ENCODE results near the gene C6orf62.
"Not testable (repeated sequence)": the region's sequence is repeated elsewhere in the genome, so short reads cannot be mapped to it uniquely, and the experiment has no call there.

Gene C6orf62

DNA sequence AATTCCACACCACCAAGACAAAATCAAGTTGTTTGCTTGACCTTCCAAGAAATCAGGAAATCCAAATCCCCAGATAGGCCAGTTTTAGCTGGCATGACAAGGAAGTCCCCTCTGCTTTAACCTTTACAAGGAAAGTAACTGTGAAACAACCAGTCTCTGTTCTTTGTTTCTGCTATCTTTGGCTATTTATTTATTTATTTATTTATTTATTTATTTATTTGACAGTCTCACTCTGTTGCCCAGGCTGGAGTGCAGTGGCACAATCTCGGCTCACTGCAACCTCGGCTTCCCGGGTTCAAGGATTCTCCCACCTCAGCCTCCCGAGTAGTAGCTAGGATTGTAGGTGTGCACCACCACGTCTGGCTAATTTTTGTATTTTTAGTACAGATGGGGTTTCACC lies 41.3 kb upstream of the C6orf62 start:
- Histone ChIP-seq H3K9ac (ENCODE audit: insufficient read length) (no peak overlapping the region), H3K4me3 (no peak overlapping the region), H3K27ac (no peak overlapping the region), H3K9me3 (ENCODE audit: low read depth, low read length) (no peaks in the 10 kb centered on the region), H3K36me3 (ENCODE audit: insufficient read depth, low read length) (no peaks in the 10 kb centered on the region)
- no peak for DNase-seq (ENCODE audit: low read depth, low spot score)
- TF ChIP-seq FOXP2 (optimal IDR thresholded peaks at IDR 0.05; ENCODE audit: control extremely low read depth, extremely low read length, insufficient read depth) (no peak), POLR2AphosphoS5 (IDR thresholded peaks at IDR 0.05; ENCODE audit: borderline replicate concordance, low read depth, low read length) (no peak), EZH2 (IDR thresholded peaks at IDR 0.05) (no peak)

DNA sequence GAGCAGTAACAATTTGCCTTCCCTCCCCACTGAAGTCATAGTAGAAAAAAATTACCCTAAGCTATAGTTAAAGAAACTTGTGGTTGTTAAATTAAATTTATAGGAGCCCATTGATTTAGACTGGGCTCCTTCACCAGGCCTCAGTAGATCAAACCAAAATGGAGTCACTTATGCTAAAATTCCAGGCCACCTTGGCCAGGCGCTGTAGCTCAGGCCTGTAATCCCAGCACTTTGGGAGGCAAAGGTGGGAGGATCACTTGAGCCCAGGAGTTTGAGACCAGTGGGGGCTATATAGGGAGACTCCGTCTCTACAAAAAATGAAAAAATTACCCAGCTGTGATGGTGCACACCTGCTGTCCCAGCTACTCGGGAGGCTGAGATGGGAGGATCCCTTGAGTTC lies 40.8 kb upstream of the C6orf62 start:
- no peak for DNase-seq (ENCODE audit: low read depth, low spot score)
- H3K4me3 ChIP-seq: no peak overlapping the region
- H3K27ac ChIP-seq: no peak overlapping the region
- no peaks in the 10 kb centered on the region for H3K9me3 ChIP-seq (ENCODE audit: low read depth, low read length)
- no peak for TF ChIP-seq EZH2 (IDR thresholded peaks at IDR 0.05)
- TF ChIP-seq POLR2AphosphoS5 (IDR thresholded peaks at IDR 0.05; ENCODE audit: borderline replicate concordance, low read depth, low read length): no peak
- no peak for TF ChIP-seq FOXP2 (optimal IDR thresholded peaks at IDR 0.05; ENCODE audit: control extremely low read depth, extremely low read length, insufficient read depth)
- H3K36me3 ChIP-seq (ENCODE audit: insufficient read depth, low read length): no peaks in the 10 kb centered on the region
- no peak overlapping the region for H3K9ac ChIP-seq (ENCODE audit: insufficient read length)

DNA sequence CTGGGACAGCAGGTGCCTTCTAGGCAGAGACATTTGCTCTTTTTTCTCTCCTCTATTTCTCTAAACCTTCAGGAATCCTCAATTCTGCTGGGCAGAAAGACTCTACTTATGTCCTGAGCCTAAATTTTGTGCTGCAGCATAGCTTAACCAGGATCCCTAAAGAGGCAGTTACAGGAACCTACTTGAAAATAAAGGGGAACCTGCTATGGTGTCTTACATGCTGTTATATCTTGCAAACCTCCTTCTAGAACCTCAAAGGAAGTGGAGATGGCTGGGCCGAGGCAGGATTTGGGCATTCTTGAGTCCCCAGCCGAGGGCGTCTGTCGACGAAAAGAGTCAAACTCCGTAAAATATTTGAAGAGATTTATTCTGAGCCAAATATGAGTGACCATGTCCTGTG lies 38.7 kb upstream of the C6orf62 start:
- Histone ChIP-seq H3K4me3 (no peak overlapping the region), H3K36me3 (ENCODE audit: insufficient read depth, low read length) (no peaks in the 10 kb centered on the region), H3K27ac (no peak overlapping the region), H3K9me3 (ENCODE audit: low read depth, low read length) (no peaks in the 10 kb centered on the region), H3K9ac (ENCODE audit: insufficient read length) (no peak overlapping the region)
- no peak for TF ChIP-seq POLR2AphosphoS5 (IDR thresholded peaks at IDR 0.05; ENCODE audit: borderline replicate concordance, low read depth, low read length)
- TF ChIP-seq FOXP2 (optimal IDR thresholded peaks at IDR 0.05; ENCODE audit: control extremely low read depth, extremely low read length, insufficient read depth): no peak
- TF ChIP-seq EZH2 (IDR thresholded peaks at IDR 0.05): no peak
- no peak for DNase-seq (ENCODE audit: low read depth, low spot score)

DNA sequence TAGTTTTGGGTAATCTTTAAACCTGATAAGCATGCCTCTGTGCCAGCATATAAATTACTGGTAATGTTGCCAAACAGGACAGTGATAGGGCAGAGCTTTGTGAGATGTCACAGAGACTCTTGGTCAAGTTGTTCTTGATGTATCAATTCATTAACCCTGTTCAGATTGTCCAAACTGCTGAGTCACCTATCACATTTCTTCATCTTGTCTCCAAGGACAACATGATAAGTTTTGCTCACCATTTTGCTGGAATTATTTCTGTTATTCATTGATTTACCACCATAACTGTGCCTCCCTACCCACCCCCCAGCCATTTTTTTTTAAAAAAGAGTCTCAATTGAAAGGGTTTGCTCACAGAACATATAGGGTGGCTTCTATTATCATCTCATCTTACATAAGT lies 36.3 kb upstream of the C6orf62 start:
- DNase-seq (ENCODE audit: low read depth, low spot score): no peak
- Histone ChIP-seq H3K27ac (no peak overlapping the region), H3K36me3 (ENCODE audit: insufficient read depth, low read length) (no peaks in the 10 kb centered on the region), H3K9ac (ENCODE audit: insufficient read length) (no peak overlapping the region), H3K4me3 (no peak overlapping the region), H3K9me3 (ENCODE audit: low read depth, low read length) (no peaks in the 10 kb centered on the region)
- TF ChIP-seq POLR2AphosphoS5 (IDR thresholded peaks at IDR 0.05; ENCODE audit: borderline replicate concordance, low read depth, low read length) (no peak), FOXP2 (optimal IDR thresholded peaks at IDR 0.05; ENCODE audit: control extremely low read depth, extremely low read length, insufficient read depth) (no peak), EZH2 (IDR thresholded peaks at IDR 0.05) (no peak)

DNA sequence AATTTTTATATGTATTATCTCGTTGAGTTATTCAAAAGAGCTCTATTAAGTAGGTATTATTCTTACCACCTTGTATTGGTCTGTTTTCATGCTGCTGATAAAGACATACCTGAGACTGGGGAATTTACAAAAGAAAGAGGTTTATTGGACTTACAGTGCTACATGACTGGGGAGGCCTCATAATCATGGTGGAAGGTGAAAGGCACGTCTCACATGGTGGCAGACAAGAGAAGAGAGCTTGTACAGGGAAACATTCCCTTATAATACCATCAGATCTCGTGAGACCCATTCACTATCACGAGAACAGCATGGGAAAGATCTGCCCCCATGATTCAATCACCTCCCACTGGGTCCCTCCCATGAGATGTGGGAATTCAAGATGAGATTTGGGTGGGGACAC lies 35.4 kb upstream of the C6orf62 start:
- DNase-seq (ENCODE audit: low read depth, low spot score); H3K9ac ChIP-seq (ENCODE audit: insufficient read length); H3K9me3 ChIP-seq (ENCODE audit: low read depth, low read length); H3K36me3 ChIP-seq (ENCODE audit: insufficient read depth, low read length); H3K4me3 ChIP-seq; H3K27ac ChIP-seq: not testable (repeated sequence)

GRCh38 chr6:24753545-24753944 lies 34.6 kb upstream of the C6orf62 start:
- no peak overlapping the region for H3K4me3 ChIP-seq
- no peaks in the 10 kb centered on the region for H3K9me3 ChIP-seq (ENCODE audit: low read depth, low read length)
- no peak overlapping the region for H3K27ac ChIP-seq
- DNase-seq (ENCODE audit: low read depth, low spot score): no peak
- H3K9ac ChIP-seq (ENCODE audit: insufficient read length): no peak overlapping the region
- no peaks in the 10 kb centered on the region for H3K36me3 ChIP-seq (ENCODE audit: insufficient read depth, low read length)
- TF ChIP-seq EZH2 (IDR thresholded peaks at IDR 0.05) (no peak), POLR2AphosphoS5 (IDR thresholded peaks at IDR 0.05; ENCODE audit: borderline replicate concordance, low read depth, low read length) (no peak), FOXP2 (optimal IDR thresholded peaks at IDR 0.05; ENCODE audit: control extremely low read depth, extremely low read length, insufficient read depth) (no peak)

DNA sequence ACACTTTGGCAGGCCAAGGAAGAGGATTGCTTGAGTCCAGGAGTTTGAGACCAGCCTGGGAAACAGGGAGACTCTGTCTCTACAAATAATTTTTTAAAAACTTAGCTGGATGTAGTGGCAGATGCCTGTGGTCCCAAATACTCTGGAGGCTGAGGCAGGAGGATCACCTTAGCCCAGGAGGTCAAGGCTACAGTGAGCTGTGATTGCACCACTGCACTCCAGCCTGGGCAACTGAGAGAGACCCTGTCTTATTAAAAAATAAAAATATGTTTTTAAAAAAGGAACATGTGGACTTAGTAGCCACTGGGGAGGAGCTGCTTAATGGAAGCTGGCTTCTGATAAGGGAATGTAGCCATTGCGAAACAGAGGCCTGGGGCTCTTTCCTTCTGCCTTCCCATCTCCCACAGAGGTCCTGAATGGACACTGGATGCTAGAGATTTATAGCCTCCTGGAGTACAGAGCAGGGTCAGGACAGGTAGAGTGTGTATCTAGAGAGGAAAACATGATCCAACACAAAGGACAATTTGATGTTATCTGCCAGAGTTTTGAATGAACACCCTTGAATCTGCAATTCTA lies 34.1 kb upstream of the C6orf62 start:
- H3K4me3 ChIP-seq: no peak overlapping the region
- H3K36me3 ChIP-seq (ENCODE audit: insufficient read depth, low read length): no peaks in the 10 kb centered on the region
- DNase-seq (ENCODE audit: low read depth, low spot score): no peak
- H3K9me3 ChIP-seq (ENCODE audit: low read depth, low read length): no peaks in the 10 kb centered on the region
- H3K9ac ChIP-seq (ENCODE audit: insufficient read length): no peak overlapping the region
- no peak for TF ChIP-seq FOXP2 (optimal IDR thresholded peaks at IDR 0.05; ENCODE audit: control extremely low read depth, extremely low read length, insufficient read depth)
- no peak for TF ChIP-seq EZH2 (IDR thresholded peaks at IDR 0.05)
- TF ChIP-seq POLR2AphosphoS5 (IDR thresholded peaks at IDR 0.05; ENCODE audit: borderline replicate concordance, low read depth, low read length): no peak
- H3K27ac ChIP-seq: no peak overlapping the region

- Histone ChIP-seq H3K9ac (ENCODE audit: insufficient read length) (no peak overlapping the region), H3K9me3 (ENCODE audit: low read depth, low read length) (no peaks in the 10 kb centered on the region), H3K4me3 (no peak overlapping the region), H3K27ac (no peak overlapping the region), H3K36me3 (ENCODE audit: insufficient read depth, low read length) (no peaks in the 10 kb centered on the region)
- TF ChIP-seq FOXP2 (optimal IDR thresholded peaks at IDR 0.05; ENCODE audit: control extremely low read depth, extremely low read length, insufficient read depth): no peak
- no peak for TF ChIP-seq POLR2AphosphoS5 (IDR thresholded peaks at IDR 0.05; ENCODE audit: borderline replicate concordance, low read depth, low read length)
- no peak for TF ChIP-seq EZH2 (IDR thresholded peaks at IDR 0.05)
- no peak for DNase-seq (ENCODE audit: low read depth, low spot score)
Observed at GRCh38 chr6:24752503-24752902, 33.5 kb upstream of the C6orf62 start.

- H3K9ac ChIP-seq (ENCODE audit: insufficient read length); H3K36me3 ChIP-seq (ENCODE audit: insufficient read depth, low read length); H3K9me3 ChIP-seq (ENCODE audit: low read depth, low read length); H3K27ac ChIP-seq; DNase-seq (ENCODE audit: low read depth, low spot score); H3K4me3 ChIP-seq: not testable (repeated sequence)
Observed at GRCh38 chr6:24750878-24751277, 31.9 kb upstream of the C6orf62 start.
